Adrenal gland (tissue), 5 donors: Measurements from ENCODE around the gene MCEE.

Source experiments
- POLR2A ChIP-seq, 2 donors: fragments of 450-650 bp; IDR thresholded peaks; one replicate each; pipeline ENCODE4 v1.6.1; 2017; ENCODE audit warnings: antibody characterized with exemption in 2 of 2, mild to moderate bottlenecking in 2 of 2, moderate library complexity in 1 of 2
- TF ChIP-seq, protein P1 (sequence below), 6 experiments: fragments of 450-650 bp in 4 of 6; fragments of 200-600 bp in 2 of 6; sonication (generic) in 1 of 6; IDR thresholded peaks; 1 replicate in 5 of 6; 2 replicates in 1 of 6; pipeline versions ENCODE4 v1.5.1 to v1.8.0; 2016 to 2021; ENCODE audit warnings: antibody characterized with exemption in 6 of 6, mild to moderate bottlenecking in 2 of 6, moderate library complexity in 1 of 6
- donor health status: DM: no; HTN: no; CAD: no.

DNA sequence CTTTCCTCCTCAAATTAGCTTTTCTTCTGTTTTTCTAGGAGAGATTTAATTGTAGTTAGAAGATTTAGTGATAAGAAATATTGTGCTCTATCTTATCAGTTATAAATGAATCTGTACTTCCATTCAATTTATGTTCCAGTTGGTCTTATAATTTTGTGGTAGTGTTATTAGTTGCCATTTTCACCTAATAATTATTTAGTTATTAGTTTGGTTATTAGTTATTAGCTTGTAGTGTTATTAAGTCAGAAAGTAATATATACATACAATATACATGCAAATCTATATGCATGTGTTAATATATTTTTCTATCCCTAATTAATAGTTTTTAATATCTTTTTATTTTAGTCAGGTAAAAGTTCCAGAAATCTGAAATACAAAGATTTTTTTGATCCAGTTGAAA, 3.6 kb upstream of the MCEE start:
- no peak for TF ChIP-seq POLR2A (IDR thresholded peaks at IDR 0.05)
- TF ChIP-seq, protein P1, sequence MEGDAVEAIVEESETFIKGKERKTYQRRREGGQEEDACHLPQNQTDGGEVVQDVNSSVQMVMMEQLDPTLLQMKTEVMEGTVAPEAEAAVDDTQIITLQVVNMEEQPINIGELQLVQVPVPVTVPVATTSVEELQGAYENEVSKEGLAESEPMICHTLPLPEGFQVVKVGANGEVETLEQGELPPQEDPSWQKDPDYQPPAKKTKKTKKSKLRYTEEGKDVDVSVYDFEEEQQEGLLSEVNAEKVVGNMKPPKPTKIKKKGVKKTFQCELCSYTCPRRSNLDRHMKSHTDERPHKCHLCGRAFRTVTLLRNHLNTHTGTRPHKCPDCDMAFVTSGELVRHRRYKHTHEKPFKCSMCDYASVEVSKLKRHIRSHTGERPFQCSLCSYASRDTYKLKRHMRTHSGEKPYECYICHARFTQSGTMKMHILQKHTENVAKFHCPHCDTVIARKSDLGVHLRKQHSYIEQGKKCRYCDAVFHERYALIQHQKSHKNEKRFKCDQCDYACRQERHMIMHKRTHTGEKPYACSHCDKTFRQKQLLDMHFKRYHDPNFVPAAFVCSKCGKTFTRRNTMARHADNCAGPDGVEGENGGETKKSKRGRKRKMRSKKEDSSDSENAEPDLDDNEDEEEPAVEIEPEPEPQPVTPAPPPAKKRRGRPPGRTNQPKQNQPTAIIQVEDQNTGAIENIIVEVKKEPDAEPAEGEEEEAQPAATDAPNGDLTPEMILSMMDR (IDR thresholded peaks at IDR 0.05): no peak
